GM19035 (cell line): ENCODE measurements around the gene UCK2.

Source experiments
- ATAC-seq: cut with Tn5 transposase; IDR thresholded peaks from one replicate; pipeline ENCODE4 v1.9.1; 2021; ENCODE audit not compliant: unreplicated experiment

Gene UCK2

DNA sequence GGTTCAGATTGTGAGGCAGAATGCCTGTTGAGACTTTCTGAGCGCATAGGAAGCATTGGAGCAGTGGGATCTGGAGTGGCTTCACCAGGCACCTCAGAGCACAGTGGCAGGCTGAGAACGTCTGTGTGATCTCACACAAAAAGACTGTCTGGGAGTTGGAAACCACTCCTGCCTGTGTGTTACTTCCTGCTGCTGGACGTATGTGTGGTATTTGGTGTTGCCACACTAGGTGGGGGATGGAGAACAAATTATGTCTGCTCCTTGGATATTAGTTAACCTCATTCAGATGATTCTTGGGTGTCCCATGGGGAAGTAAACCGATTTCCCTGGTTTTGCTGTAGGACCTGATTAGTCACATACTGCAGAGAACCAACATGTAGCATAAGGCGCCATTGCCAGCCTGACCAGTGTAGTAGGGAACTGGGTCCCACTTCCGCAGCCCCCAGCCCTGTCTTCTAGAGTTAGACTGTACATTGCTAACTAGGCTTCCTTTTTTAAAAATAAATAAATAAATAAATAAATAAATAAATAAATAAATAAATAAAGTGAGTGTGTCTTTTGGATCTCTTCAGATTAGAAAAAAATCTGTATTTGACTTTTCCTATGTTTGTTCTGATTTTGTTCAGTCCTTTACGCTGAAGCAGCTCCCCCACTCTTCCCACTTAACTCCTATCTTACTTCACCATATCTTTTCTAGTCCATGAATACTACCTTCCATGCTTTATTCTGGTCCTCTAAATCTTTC lies 26.9 kb downstream of the UCK2 start:
- no peak for ATAC-seq

DNA sequence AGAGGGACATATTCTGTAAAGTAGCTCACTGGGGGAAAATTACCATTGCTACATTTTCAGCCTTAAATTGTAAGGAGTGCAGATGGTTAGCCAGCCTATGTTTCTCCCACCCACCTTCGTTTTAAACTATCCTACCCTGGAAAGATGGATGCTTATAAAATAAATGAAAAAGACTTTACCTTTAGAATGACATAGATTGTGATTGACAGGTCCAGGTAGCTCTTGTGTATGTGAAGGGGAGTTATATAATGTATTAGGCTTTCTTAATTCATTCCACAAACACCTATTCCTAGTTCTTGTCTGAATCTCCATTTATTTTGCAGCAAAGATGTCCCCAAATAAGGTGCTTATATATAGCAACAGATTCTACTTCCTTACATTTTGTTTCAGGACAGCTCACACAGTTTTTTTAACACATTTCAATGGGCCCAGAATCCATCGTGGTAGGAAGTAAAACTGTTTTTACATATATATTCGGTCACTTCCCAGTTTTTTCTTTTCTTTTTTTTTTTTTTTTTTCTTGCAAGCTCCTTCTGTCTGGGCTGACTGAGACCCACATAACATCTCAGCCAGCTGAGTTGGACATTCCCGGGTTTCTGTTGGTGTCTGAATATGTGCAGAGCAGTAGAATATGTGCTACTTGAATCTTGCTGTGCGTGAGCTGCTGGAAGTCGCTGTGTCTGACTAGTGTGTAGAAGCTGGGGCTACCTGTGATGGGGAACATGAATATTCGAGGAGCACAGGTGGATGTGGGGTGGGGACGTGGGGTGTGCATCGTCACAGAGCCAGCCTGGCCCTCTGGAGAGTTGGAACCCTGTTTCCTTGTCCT lies 27.8 kb downstream of the UCK2 start:
- ATAC-seq = no peak

DNA sequence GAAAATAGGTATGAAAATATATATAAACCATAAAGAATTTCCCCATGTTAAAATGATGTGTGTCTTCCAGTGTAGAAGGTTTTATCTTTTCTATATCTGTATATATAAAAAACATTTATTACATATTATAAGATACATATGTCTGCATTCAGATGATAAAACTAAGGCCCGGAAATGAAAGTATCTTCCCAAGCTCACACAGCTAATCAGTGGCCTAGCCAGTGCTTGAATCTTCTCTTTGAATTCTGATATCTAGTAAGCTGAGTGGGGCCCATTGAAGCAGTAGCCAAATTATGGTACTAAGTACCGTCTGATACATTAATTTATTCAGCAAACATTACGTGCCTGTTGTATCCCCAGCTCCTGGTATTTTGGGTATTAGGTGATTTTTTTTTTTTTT lies 28.6 kb downstream of the UCK2 start:
- no peak for ATAC-seq

DNA sequence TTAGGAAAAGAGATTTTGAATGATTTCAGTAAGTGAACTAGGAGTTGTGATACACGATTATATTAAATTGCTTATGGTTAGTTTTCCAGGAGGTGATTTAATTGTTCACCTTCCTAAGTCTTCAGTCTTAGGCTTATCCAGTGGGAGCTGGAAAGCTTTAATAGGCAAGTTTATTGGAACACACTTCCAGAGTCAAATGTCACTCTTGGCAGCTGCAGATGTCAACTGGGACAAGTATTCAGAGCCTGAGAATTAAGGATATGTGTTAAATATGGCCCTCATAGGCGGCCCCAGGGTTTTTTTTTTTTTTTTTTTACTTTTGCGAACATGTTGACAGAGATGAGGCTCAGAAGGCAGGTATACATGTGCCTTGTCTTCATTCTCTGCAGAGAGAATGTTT lies 29.2 kb downstream of the UCK2 start:
- no peak for ATAC-seq

DNA sequence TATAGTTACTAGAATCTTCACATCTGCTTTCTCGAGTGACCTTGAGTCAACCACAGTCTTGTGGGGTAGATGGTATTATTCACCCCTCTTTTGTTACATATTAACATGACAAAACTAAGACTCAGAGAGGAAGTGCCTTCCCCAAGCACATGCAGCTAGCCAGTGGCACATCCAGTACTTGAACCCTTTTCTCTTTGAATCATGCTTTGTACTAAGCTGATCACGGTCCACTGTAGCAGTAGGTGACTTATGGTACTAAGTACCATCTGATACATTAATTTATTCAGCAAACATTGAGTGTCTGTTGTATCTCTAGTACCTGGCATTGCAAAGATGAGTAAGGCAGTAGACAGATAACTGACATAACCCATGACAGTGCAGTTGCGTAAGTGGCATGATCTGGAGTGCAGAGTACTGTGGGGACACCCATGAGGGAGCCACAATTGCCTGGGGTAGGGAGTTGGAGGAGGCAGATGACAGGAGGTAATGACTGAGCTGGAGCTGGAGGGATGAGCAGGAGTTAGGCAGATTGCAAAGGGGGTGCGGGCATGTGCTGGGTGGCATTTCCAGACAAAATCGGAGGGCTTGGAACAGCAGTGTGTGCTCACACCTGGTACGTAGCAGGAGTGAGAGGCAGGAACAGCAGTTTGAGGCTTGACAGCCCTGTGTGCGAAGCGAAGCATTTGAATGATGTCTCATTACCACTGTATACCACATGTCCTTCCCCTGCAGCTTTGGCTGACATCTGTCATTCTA lies 29.8 kb downstream of the UCK2 start:
- no peak for ATAC-seq

DNA sequence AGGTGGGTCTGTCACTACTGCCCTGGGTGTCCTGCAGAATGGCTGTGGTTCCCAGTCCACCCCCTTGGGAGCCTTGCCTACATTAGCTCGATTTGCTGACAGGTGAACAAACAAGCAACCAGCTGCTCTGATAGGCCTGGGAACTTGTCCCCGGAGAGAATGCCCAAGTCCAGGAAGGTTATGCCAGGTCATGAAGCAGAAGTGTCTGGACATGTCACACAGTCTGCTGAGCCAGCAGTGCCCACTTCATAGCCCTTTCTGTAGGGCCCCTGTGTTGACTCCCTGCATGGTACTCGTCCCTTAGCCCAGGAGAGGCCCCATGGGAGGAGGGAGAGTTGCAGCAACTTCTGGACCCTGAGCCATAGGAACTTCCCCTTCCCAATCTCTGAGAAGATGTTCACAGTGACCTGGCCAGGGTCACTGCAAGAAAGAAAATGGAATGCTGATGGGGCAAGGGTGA lies 31.0 kb downstream of the UCK2 start:
- ATAC-seq = no peak

DNA sequence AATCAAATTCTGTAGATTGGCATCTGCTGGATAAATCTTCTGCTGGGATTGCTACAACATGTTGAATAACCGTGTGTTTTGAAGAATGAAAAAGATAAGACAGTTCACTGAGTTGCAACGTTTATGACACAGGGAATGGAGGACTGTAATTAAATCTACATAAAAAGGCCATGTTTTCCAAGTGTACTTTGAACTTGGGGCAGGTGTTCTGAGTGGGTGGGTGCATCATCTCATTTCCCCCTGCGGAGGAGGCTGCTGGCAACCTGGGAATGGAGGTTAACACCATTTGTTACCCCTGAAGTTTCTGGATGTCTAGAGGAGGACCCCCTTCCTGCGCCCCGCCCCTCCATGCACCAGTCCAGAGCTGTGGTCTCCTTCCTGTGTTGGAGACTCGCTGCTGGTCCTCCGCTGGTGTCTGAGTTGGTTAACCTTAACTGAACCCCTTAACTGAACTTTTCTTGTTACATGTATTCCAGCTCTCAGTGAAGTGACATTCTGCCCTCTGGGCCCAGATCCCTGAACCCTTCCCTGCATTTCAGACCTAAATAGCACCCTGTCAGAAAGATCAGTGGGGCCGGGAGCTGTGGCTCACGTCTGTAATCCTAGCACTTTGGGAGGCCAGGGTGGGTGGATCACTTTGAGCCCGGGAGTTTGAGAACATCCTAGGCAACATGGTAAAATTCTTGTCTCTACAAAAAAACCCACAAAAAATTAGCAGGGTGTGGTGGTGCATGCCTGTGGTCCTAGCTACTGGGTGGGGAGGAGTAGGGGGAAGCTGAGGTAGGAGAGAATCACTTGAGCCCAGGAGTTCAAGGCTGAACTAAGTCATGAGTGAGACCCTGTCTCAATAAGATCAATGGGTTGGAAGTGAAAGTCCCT lies 31.8 kb downstream of the UCK2 start:
- no peak for ATAC-seq

DNA sequence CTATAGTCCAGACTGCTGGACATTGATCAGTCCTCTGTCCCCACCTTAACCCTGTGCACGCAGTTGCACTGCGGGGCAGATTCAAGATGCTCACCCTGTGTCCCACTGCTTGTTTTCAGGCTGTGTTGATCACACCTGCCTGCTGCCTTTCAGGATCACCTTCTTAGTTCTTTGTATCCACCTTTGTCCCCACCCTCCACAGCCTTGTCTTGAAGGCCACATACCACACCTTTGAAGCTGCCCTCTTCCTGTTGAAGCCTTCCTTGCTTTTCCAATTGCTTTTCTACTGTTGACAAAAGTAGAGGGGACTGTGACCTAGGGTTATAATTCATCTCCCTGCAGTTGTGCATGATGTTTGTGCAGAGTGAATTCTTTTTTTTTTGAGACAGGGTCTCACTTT lies 32.7 kb downstream of the UCK2 start:
- ATAC-seq = no peak

DNA sequence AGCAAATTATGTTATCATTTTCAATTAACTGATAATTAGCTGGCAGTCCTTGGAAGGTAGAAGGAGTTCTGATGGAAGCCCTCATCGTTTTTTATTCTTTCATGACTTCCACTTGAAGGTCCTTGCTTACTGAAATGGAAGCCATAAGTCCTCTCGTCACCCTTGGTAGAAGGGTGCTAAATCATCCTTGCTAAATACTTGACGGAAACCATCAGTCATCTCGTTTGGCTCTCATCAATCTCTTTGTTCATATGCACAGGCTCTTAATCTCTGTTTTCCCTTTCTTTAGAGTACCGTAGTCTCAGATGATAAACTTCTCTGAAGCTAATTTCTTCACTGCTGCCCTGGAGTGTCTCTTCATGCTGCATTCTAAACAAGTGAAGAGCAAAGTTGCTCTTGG lies 34.5 kb downstream of the UCK2 start:
- no peak for ATAC-seq

DNA sequence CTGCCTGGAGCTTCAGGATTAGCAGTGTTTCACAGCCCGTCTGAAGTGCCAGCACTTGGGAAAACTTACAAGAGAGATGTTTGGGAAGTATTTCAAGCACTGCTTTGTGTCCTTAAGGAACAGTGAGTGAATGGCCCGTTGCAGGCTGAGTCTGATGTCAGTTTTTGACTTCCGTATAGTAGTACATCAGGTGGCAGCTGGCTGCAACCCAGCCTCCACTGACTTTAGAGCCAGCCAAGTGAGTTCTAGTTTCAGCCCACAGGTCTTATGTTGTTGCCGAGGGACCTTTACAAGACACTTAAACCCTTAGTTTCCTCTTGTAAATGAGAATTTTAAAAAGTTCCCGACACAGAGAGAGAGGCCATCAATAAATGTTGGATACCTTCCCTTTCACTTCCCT lies 35.0 kb downstream of the UCK2 start:
- no peak for ATAC-seq

DNA sequence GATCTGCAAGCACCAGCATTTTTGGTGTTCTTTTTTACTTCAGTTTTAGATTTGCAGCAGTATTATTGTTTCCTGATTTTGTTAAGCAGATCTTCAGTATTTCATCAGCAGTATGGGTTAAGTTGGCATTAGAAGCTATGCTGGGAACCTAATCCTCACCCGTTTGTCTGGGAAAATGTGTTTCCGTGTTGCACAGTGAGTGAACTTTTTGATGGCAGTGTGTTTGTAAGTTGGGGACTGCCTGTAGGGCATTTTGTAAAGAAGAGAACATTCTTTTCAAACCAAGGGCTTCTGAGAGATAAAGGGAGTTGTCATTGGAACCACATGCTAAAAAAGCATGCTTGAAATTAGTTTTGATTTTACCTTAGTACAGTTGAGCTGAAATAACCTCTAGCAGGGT lies 35.9 kb downstream of the UCK2 start:
- no peak for ATAC-seq

DNA sequence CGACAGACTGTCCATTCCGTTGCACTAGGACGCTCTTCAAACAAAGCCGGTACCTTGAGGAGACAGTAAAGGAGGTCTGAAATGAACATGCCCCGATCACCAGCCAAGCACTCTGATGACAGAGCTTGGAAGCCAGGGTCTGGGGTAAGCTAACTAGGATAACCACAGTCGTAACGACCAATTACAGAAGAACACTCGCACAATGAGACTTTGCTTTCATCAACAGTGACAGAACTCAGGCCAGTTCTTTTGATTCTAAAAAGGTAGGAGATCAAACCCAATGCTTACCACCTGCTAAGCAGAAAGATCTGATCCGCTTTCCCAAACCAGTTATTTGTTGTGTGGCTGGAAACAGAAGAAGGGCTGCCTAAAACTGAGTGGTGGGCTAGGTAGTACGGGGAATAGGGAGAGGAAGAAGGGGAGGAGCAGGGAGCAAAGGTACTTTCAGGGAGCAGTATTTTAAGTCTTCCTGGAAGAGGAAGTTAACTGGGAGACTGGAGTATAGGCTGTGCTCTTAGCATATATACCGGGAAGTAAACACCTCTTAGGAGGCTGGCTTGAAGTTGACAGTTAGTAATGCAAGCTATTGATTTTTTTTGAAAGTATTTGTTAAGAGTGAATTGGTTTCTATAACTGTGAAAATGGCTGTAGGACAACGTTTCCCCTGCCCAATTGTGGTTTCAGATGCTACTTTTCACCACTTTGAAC lies 38.4 kb downstream of the UCK2 start:
- ATAC-seq = no peak

DNA sequence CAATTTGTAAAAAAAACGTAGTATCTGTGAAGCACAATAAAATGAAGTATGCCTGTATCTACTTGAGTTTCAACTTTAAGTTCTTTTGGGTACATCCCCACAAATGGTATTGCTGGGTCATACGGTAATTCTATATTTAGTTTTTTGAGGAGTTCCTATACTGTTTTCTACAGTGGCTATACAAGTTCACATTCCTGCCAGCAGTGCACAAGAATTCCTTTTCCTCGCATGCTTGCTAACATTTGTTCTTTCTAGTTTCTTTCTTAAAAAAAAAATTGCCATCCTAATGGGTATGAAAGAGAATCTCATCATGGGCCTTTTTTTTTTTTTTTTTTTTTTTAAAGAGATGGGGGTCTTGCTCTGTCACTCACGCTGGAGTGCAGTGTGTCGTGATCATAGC lies 41.9 kb downstream of the UCK2 start:
- no peak for ATAC-seq

DNA sequence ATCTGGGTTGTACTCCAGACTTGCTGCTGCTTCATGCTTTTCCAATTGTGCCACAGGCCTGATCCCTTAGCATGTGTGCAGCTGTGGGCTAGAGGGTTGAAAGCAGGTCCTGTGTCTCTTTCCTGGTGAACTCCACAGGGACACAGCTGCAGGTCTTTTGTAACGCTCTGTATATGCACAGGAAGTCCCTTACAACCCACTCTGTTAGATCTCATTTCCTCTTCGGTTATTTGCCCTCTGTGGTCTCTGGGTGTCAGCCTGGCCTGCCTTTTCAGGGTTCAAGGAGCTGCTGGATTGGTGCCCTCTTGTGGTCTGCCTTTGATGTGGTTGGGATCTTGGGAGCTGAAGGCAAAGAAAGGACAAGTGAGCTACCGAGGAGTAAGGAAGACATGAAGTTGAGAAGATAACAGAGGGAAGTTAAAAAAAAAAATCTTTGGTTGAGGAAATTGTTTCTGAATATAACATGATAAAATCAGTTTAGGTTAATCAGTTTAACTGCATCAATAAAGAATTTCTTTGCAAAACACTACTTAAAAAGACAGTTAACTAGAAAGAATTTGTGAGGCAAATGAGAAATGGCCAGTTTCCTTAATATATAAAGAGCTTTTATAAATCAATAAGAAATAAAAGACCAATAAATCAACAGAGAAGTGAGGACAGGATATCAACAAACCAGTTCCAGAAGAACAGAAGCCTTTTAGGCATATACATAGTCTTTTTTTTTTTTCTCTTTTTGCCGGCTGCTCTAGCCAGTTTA lies 44.1 kb downstream of the UCK2 start:
- peak; percentile 83 for ATAC-seq

DNA sequence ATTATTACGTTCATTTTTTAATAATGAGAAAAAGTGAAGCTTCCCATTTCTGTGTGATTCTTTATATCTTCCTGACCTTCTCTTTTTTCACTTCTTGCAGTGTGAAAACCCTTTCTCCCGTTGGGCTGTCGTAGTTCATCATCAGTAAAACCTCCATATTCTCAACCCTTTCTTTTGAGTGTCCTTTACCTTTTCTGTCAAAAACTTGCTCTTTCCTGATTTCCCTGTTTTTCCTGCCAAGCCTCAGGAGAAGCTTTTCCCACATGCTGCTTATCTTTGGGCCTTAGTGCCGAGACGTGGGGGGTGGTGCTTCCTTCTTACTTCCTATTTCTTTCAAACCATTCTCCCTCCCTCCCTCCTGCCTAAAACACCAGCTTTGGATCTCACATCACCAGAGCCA lies 46.1 kb downstream of the UCK2 start:
- ATAC-seq = no peak

DNA sequence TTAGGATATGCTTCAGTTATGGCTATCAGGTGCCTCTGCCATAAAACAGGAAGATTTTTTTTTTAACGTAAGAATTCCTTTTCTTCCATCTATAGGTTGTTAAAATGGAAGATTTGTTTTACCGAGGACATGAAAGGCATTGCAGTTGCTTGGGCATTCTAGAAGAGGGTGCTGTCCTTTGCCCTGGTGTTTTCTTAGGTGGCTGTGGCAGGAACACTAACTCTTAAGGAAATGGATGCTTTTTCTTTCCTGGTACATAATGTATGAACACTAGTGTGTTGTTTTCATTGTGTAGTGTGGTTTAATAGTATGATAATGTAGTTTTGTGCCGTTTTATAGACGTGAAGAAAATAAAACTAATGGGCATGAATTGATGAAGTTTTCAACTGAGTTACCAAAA lies 47.2 kb downstream of the UCK2 start:
- ATAC-seq = no peak

DNA sequence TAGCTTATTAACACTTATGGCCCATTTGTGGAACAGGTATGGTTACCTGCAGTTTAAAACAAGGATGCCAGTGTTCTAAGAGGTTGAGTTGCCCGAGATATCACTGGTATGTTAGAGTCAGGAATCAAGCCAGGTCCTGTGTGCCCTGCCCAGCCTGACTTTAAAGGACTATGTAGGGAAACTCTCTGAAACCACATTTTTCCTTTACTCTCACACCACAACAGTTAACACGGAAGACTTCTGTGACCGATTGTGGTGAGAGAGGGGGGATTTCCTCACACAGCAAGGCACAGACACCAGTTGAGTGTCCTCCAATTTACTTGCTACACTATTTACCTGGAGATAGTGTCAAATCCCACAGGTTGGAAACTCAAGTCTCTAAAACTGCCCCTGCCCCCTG lies 47.8 kb downstream of the UCK2 start:
- ATAC-seq = no peak

DNA sequence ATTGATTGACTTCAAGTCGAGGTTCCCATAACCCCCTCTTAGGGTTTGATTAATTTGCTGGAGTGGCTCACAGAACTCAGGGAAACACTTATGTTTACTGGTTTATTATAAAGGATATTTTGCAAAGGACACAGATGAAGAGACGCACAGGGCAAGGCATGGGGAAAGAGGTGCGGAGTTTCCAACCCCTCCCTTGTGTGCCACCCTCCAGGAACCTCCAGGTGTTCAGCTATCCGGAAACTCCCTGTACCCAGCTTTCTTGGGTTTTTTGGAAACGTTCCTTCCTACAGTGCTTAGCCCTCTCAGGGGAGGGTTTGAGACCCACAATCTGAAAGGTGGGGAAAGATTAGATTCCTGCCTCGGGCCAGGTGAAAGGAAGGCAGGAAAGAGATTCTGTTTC lies 48.2 kb downstream of the UCK2 start:
- ATAC-seq = no peak

DNA sequence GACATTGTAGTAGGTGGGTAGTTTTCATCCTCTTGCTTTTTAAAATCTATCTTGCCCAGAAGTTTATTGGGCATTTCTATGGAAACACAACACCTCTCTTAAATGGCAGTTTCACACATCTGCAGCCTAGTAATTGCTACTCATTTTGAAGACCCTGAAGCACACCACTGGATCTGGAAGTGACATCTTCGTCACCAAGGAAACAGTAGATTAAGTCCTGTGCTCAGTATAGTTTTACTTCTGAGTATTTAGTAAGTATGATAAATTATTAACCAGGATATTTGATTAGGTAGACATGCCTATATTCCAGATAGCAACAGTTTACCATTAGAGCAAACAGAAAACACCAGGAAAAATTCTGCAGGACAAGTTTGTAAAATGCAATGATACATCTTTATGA lies 48.7 kb downstream of the UCK2 start:
- no peak for ATAC-seq
